Left lung (tissue), 10 donors: ENCODE data around the gene WWOX. TPM values are rescaled to one million over a fixed set of nuclear protein-coding genes. Genes with fewer than 3 reads are reported as not detected.

Experiments
- ATAC-seq: fragments of 200-7000 bp; cut with Tn5 transposase; one replicate; pipeline ENCODE4 v1.9.1; 2020; ENCODE audit warnings: moderate library complexity
- DNase-seq, 4 donors: peaks; one replicate each; pipeline ENCODE4 v3.0.0-alpha.2; 2013 to 2020
- H3K27ac ChIP-seq, 2 donors: fragments of 200-600 bp; sonication (generic) in 1 of 2; one replicate each; pipeline versions ENCODE4 v1.5.0 to v1.8.0; 2020 to 2021
- H3K27me3 ChIP-seq, 2 donors: fragments of 200-600 bp; sonication (generic) in 1 of 2; one replicate each; pipeline versions ENCODE4 v1.5.0 to v1.8.0; 2020 to 2021
- H3K36me3 ChIP-seq, 2 donors: fragments of 200-600 bp; sonication (generic) in 1 of 2; one replicate each; pipeline versions ENCODE4 v1.5.0 to v1.8.0; 2020 to 2021
- H3K4me1 ChIP-seq, 2 donors: fragments of 200-600 bp; one replicate each; pipeline ENCODE4 v1.8.0; 2021
- H3K4me3 ChIP-seq, 2 donors: fragments of 200-600 bp; sonication (generic) in 1 of 2; one replicate each; pipeline versions ENCODE4 v1.5.0 to v1.8.0; 2020 to 2021; ENCODE audit warnings: mild to moderate bottlenecking in 1 of 2
- H3K9me3 ChIP-seq, 2 donors: fragments of 200-600 bp; sonication (generic) in 1 of 2; one replicate each; pipeline versions ENCODE4 v1.5.0 to v1.8.0; 2020 to 2021
- CTCF ChIP-seq, 2 donors: fragments of 200-600 bp; sonication (generic) in 1 of 2; IDR thresholded peaks; one replicate each; pipeline versions ENCODE4 v1.5.0 to v1.8.0; 2021; ENCODE audit warnings: antibody characterized with exemption in 2 of 2
- intact Hi-C, 2 donors: fragments of 100-400 bp; cut with DNase I; formaldehyde crosslinking; loops; one replicate each; pipeline versions ENCODE4 v1.11.2 to v1.14.2; 2022
- polyA plus RNA-seq, 6 donors: library from polyadenylated mRNA; unstranded; fragments of 120-200 nt; gene quantifications; one replicate each; pipeline ENCODE4 v1.2.1, GENCODE V29; 2013; ENCODE audit not compliant: insufficient read length in 6 of 6
- total RNA-seq, 2 donors: library from RNA; stranded (reverse); fragmentation: NEBNext Ultra II Directional; extraction: Animal tissue kit (Norgen Biotek cat#: 25700); gene quantifications; one replicate each; pipeline ENCODE4 v1.2.1, GENCODE V29; 2021
- donor health status: DM: no; HTN: yes; CAD: no.
- donor health status: DM: no; HTN: no; CAD: no.

WWOX gene
- total and polyA plus RNA-seq, 8 donors, result 17.2 to 40.3 (median 30.8) TPM

- H3K27ac ChIP-seq, result no peak overlapping the region
- no peaks in the 10 kb centered on the region for H3K27me3 ChIP-seq
- no peaks in the 10 kb centered on the region for H3K9me3 ChIP-seq
- no peak for DNase-seq
- H3K4me3 ChIP-seq, result no peak overlapping the region
- no peaks in the 10 kb centered on the region for H3K4me1 ChIP-seq
- intact Hi-C loops, result no loop called here
- ATAC-seq, result no peak
- TF ChIP-seq CTCF (IDR thresholded peaks at IDR 0.05), result no peak
- H3K36me3 ChIP-seq, result no peaks in the 10 kb centered on the region
Measured at GRCh38 chr16:78783570-78784079, 684.2 kb downstream of the WWOX start.

GRCh38 chr16:78784771-78785170 is 685.3 kb downstream of the WWOX start:
- H3K27ac ChIP-seq, result no peak overlapping the region
- no peak for TF ChIP-seq CTCF (IDR thresholded peaks at IDR 0.05)
- intact Hi-C loops, result no loop called here
- H3K4me3 ChIP-seq, result no peak overlapping the region
- H3K27me3 ChIP-seq, result no peaks in the 10 kb centered on the region
- H3K4me1 ChIP-seq, result no peaks in the 10 kb centered on the region
- no peak for DNase-seq
- no peaks in the 10 kb centered on the region for H3K9me3 ChIP-seq
- no peak for ATAC-seq
- H3K36me3 ChIP-seq, result no peaks in the 10 kb centered on the region

- DNase-seq (no peak), ATAC-seq (no peak)
- TF ChIP-seq CTCF (IDR thresholded peaks at IDR 0.05), result no peak
- Histone ChIP-seq H3K9me3 (no peaks in the 10 kb centered on the region), H3K27ac (no peak overlapping the region), H3K27me3 (no peaks in the 10 kb centered on the region), H3K36me3 (no peaks in the 10 kb centered on the region), H3K4me1 (no peaks in the 10 kb centered on the region), H3K4me3 (no peak overlapping the region)
- intact Hi-C loops, result no loop called here
Measured at GRCh38 chr16:78785218-78785617, 685.8 kb downstream of the WWOX start.

- no peaks in the 10 kb centered on the region for H3K4me1 ChIP-seq
- no peak overlapping the region for H3K4me3 ChIP-seq
- no peaks in the 10 kb centered on the region for H3K9me3 ChIP-seq
- H3K36me3 ChIP-seq, result no peaks in the 10 kb centered on the region
- TF ChIP-seq CTCF (IDR thresholded peaks at IDR 0.05), result no peak
- H3K27ac ChIP-seq, result no peak overlapping the region
- H3K27me3 ChIP-seq, result no peaks in the 10 kb centered on the region
- intact Hi-C loops, result no loop called here
- no peak for DNase-seq
- no peak for ATAC-seq
Measured at GRCh38 chr16:78786635-78787034, 687.2 kb downstream of the WWOX start.

- Histone ChIP-seq H3K4me3 (no peak overlapping the region), H3K27me3 (no peaks in the 10 kb centered on the region), H3K9me3 (no peaks in the 10 kb centered on the region), H3K4me1 (no peaks in the 10 kb centered on the region), H3K27ac (no peak overlapping the region), H3K36me3 (no peaks in the 10 kb centered on the region)
- intact Hi-C loops, result no loop called here
- DNase-seq, result no peak
- no peak for ATAC-seq
- TF ChIP-seq CTCF (IDR thresholded peaks at IDR 0.05), result no peak
Measured at GRCh38 chr16:78788276-78788675, 688.8 kb downstream of the WWOX start.
